Upper lobe of right lung (tissue), 1 donor: ENCODE measurements around the gene HPS4. TPM values are rescaled to one million over a fixed set of nuclear protein-coding genes. Genes with fewer than 3 reads are reported as not detected.

Experiments
- ATAC-seq: fragments of 200-7000 bp; cut with Tn5 transposase; one replicate; pipeline ENCODE4 v1.9.1; 2020; ENCODE audit warnings: mild to moderate bottlenecking, moderate library complexity
- DNase-seq: peaks from one replicate; pipeline ENCODE4 v3.0.0-alpha.2; 2020
- H3K27ac ChIP-seq: fragments of 200-600 bp; one replicate; pipeline ENCODE4 v1.8.0; 2022
- H3K27me3 ChIP-seq: fragments of 200-600 bp; one replicate; pipeline ENCODE4 v1.8.0; 2022; ENCODE audit warnings: mild to moderate bottlenecking
- H3K36me3 ChIP-seq: fragments of 200-600 bp; one replicate; pipeline ENCODE4 v1.8.0; 2022
- H3K4me1 ChIP-seq: fragments of 200-600 bp; one replicate; pipeline ENCODE4 v1.8.0; 2022
- H3K4me3 ChIP-seq: fragments of 200-600 bp; one replicate; pipeline ENCODE4 v1.8.0; 2022; ENCODE audit warnings: mild to moderate bottlenecking
- H3K9me3 ChIP-seq: fragments of 200-600 bp; one replicate; pipeline ENCODE4 v1.8.0; 2022
- intact Hi-C: fragments of 100-400 bp; cut with DNase I; formaldehyde crosslinking; loops from one replicate; pipeline ENCODE4 v1.11.0; 2022
- total RNA-seq: library from RNA; stranded (reverse); fragmentation: NEBNext Ultra II Directional; extraction: Animal tissue kit (Norgen Biotek cat#: 25700); gene quantifications from one replicate; pipeline ENCODE4 v1.2.1, GENCODE V29; 2021
- TF ChIP-seq, protein P1 (sequence below): fragments of 200-600 bp; IDR thresholded peaks from one replicate; pipeline ENCODE4 v1.8.0; 2022; ENCODE audit warnings: antibody characterized with exemption
- donor health status: DM: no; HTN: yes; CAD: no; lungs with severe emphysema.

The HPS4 gene
- total RNA-seq, 1 donor from 2014 or later: 31.0 TPM

DNA sequence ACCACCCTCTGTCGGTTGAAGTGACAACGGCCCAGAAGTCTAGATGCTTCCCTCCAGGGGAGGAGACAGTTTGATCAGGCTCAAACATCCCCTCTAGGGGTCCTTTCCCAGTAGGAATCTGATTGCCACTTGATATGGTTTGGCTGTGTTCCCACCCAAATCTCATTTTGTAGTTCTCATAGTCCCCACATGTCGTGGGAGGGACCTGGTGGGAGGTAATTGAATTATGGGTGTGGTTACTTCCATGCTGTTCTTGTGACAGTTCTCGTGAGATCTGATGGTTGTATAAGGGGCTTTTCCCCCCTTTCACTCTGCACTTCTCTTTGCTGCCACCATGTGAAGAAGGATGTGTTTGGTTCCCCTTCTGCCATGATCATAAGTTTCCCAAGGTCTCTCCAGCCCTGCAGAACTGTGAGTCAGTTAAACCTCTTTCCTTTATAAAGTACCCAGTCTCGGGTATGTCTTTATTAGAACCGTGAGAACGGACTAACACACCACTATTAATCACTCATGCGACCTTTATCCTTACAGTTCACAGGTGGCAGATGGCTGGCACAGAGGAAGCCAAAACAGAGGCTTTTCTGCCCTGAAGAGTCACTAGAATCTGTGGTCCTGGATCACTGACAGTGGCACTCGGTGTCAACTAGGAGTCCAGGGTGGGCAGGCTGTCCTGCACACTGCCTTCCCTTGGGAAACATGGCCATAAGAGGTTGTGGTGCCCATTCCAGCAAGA lies 33.0 kb downstream of the HPS4 start:
- Histone ChIP-seq H3K27me3 (no peaks in the 10 kb centered on the region), H3K4me3 (no peak overlapping the region), H3K27ac (no peak overlapping the region), H3K4me1 (no peaks in the 10 kb centered on the region), H3K36me3 (peaks cover 36% of the 10 kb centered on the region), H3K9me3 (no peaks in the 10 kb centered on the region)
- intact Hi-C loops: no loop called here
- ATAC-seq: no peak
- DNase-seq: no peak
- TF ChIP-seq, protein P1, sequence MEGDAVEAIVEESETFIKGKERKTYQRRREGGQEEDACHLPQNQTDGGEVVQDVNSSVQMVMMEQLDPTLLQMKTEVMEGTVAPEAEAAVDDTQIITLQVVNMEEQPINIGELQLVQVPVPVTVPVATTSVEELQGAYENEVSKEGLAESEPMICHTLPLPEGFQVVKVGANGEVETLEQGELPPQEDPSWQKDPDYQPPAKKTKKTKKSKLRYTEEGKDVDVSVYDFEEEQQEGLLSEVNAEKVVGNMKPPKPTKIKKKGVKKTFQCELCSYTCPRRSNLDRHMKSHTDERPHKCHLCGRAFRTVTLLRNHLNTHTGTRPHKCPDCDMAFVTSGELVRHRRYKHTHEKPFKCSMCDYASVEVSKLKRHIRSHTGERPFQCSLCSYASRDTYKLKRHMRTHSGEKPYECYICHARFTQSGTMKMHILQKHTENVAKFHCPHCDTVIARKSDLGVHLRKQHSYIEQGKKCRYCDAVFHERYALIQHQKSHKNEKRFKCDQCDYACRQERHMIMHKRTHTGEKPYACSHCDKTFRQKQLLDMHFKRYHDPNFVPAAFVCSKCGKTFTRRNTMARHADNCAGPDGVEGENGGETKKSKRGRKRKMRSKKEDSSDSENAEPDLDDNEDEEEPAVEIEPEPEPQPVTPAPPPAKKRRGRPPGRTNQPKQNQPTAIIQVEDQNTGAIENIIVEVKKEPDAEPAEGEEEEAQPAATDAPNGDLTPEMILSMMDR: no peak

DNA sequence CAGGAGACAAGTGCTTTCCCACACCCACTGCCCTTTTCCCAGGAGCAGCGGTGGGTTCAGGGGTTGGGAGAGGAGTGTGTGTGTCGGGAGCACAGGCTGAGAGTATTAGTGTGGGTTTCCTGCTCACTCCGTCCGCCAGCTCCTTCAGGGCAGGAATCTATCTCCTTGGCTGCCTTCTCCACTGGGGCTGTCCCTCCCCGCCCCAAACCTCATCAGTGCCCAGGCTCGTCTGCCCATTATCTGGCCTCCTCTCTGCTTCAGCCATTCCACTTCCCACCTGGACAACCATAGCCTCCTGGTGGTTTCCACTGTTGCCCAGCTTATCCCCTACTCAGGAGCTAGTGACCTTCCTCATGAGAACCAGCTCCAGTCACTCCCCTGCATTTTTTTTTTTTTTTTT lies 34.6 kb downstream of the HPS4 start:
- intact Hi-C loops: no loop called here
- TF ChIP-seq, protein P1: no peak
- Histone ChIP-seq H3K4me1 (no peaks in the 10 kb centered on the region), H3K36me3 (peaks cover 29% of the 10 kb centered on the region), H3K27me3 (no peaks in the 10 kb centered on the region), H3K9me3 (no peaks in the 10 kb centered on the region), H3K4me3 (no peak overlapping the region), H3K27ac (no peak overlapping the region)
- ATAC-seq: no peak
- no peak for DNase-seq

GRCh38 chr22:26448334-26448733 lies 35.2 kb downstream of the HPS4 start:
- DNase-seq: no peak
- intact Hi-C loops: no loop called here

GRCh38 chr22:26447584-26448329 lies 35.8 kb downstream of the HPS4 start:
- Histone ChIP-seq H3K27ac (no peak overlapping the region), H3K27me3 (no peaks in the 10 kb centered on the region), H3K36me3 (peaks cover 17% of the 10 kb centered on the region), H3K4me3 (no peak overlapping the region), H3K9me3 (no peaks in the 10 kb centered on the region), H3K4me1 (no peaks in the 10 kb centered on the region)
- DNase-seq (no peak), ATAC-seq (no peak)
- intact Hi-C loops: no loop called here
- TF ChIP-seq, protein P1: no peak

More at GRCh38 chr22:26448334-26448733, 35.2 kb downstream of the HPS4 start:
- Histone ChIP-seq H3K4me1 (no peaks in the 10 kb centered on the region), H3K27me3 (no peaks in the 10 kb centered on the region), H3K27ac (no peak overlapping the region), H3K36me3 (peaks cover 23% of the 10 kb centered on the region), H3K9me3 (no peaks in the 10 kb centered on the region), H3K4me3 (no peak overlapping the region)
- ATAC-seq: no peak
- TF ChIP-seq, protein P1: no peak

- Histone ChIP-seq H3K4me1 (no peaks in the 10 kb centered on the region), H3K27me3 (no peaks in the 10 kb centered on the region), H3K9me3 (no peaks in the 10 kb centered on the region), H3K27ac (no peak overlapping the region), H3K36me3 (peaks cover 10% of the 10 kb centered on the region), H3K4me3 (no peak overlapping the region)
- TF ChIP-seq, protein P1: no peak
- intact Hi-C loops: no loop called here
- DNase-seq (no peak), ATAC-seq (no peak)
These were observed 36.6 kb downstream of the HPS4 start for GRCh38 chr22:26446808-26447515.
